ENCODE results near the gene OR14C36.
"Not testable (repeated sequence)": the region's sequence is repeated elsewhere in the genome, so short reads cannot be mapped to it uniquely, and the experiment has no call there.

Gene OR14C36

GRCh38 chr1:248348475-248348874 is at the start of gene OR14C36:
Gene OR14C36, plus strand, starts transcription at chr1:248348775. Its CDS starts 0 bp downstream, at chr1:248348775.
- DNase-seq = no peak

GRCh38 chr1:248303324-248303723 is 45.3 kb upstream of the OR14C36 start, which contains the start of gene OR2T12:
Gene OR2T12, minus strand, starts transcription at chr1:248303424. Its CDS starts 7,846 bp downstream, at chr1:248295578.
- no peak for DNase-seq

DNA sequence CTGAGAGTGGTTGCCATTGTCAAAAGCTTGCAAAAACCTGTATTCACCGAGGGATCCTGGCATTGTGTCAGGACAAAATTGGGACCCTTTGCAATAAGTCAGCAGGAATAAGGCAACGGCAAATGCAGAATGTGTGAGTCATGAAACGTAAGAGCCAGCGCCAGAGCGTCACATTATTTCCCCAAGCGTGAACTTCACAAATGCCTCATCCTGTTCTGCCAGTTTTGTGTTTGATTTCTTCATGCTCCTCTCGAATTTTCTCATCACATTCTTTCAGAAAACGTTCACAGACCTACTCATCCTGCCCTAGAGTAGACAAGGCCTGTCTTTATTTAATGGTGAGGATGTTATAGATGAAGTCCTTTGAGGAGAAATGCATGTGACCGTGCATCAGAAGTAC is 42.9 kb upstream of the OR14C36 start:
- DNase-seq = not testable (repeated sequence)

- DNase-seq = no peak
Measured at GRCh38 chr1:248306103-248306502, 42.5 kb upstream of the OR14C36 start.

- DNase-seq = not testable (repeated sequence)
Measured at GRCh38 chr1:248306740-248307139, 41.8 kb upstream of the OR14C36 start.

DNA sequence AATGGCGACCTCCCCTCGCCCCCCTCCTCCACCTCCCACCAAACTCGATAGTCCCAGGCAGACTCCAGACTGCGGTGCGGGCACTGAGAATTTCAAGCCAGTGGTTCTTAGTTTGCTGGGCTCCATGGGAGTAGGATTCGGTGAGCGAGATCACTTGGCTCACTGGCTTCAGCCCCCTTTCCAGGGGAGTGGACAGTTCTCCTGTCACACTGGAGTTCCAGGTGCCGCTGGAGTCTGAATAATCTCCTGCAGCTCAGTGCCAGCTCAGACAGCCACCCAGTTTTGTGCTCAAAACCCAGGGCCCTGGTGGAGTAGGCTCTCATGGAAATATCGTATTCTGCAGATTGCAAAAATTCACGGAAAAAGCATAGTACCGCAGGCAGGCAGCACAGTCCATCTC is 31.8 kb upstream of the OR14C36 start:
- no peak for DNase-seq

DNA sequence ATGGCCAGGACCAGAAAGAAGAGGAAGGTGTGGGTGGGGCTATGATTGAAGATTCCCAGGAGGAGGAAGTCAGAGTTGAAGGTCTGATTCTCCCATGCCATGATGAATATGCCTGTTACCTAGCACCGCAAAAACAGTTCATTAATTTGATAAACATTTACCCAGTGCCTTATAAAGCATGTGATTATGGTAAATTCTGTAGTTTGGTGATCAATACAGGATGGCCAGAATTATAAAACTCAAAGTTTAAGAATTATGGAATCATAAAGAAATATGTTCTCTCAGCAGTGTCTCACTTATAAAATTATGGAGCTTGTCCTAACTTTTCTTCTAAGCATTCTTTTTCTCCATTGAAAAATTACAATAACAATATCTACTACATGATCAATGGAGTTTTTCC is 24.1 kb upstream of the OR14C36 start, which contains the start of gene OR2M7:
OR2M7 (minus strand) TSS at position 101 of the 400 bp plus-strand sequence; CDS start at position 101, 0 bp downstream.
- DNase-seq = no peak

- DNase-seq = no peak
Measured at GRCh38 chr1:248343451-248343850, 5.1 kb upstream of the OR14C36 start.

DNA sequence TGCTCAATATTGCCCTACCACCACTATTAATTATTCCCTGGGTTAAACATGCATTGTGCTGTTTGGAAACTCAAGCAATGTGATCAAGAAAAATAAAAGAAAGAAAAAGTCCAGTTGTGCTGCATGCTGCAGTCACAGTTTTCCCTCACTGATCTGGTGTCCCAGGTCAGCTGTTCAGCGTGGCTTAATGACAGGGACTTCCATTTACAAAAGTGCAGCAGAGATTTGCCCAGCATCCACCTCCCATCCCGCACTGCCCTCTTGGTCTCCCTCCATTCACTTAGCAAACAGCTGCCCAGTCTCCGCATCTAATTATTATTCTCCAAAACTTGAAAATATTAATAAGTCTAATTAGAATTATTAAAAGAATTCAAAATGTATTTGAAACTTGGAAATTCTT is 10.8 kb downstream of the OR14C36 start:
- DNase-seq = no peak

DNA sequence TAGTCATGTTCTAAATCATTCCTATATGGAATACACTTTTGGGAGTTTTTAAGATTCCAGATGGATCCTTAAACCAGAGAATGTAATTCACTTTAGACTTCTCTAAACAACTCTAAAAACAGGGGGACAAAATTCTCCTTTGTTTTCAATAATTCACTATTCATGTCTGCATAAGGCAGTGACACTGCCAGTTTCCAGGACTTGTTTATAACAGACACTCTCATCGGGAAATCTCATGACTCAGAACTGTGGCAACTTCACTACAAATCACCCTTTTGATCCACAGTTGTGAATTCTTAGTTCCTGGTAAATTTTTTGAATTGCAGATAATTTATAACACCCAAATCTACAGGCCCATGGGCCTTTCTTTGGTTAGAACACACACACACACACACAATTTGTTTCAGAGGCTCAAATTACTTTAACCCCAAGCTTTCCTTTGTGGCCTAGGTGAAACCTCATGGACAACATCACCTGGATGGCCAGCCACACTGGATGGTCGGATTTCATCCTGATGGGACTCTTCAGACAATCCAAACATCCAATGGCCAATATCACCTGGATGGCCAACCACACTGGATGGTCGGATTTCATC is 12.6 kb downstream of the OR14C36 start, which contains the start of gene OR2T4:
OR2T4 (plus strand) TSS at position 545 of the 595 bp plus-strand sequence; CDS start at position 545, 0 bp downstream.
- DNase-seq = no peak

GRCh38 chr1:248366609-248367008 is 18.0 kb downstream of the OR14C36 start:
- no peak for DNase-seq

DNA sequence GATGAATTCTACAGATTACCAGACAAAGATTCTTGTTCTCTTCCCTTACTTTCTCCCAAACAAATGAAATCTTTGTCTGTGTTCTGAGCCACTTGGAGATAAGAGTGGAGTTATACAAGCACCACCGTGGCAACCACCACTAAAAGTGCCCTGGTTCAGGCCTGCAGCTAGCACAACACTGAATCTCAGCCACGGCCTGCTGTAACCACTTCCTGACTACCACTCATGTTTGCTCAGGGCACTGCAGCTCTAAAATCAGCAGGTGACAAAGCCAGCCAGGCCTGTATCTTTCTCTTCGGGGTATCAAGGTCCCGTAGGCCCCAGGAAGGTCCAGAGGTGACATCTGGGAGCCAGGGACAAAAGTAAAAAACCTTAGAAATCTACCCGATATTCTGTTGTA is 23.8 kb downstream of the OR14C36 start:
- DNase-seq = no peak

- DNase-seq = no peak
Measured at GRCh38 chr1:248373761-248374160, 25.2 kb downstream of the OR14C36 start.

DNA sequence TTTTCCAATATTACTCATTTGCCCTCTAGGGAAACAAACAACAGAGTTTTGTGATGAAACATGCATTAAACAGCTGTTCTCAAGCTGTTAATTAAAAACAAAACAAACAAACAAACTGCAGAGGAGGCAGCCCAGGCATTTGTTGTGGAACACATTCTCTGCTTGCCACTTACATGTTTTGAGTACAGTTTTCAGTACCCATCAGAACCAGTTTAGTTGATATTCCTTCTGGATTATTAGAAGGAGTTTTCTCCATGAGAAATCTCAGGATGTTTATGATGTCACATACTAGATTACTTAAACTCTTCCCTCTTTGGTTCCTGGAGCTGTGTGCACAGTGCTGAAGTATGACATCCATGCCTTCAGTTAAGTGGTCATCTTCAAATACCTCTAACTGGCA is 26.9 kb downstream of the OR14C36 start, which contains the start of gene OR2T6:
OR2T6 (plus strand) TSS at position 301 of the 400 bp plus-strand sequence. CDS start 11,863 bp downstream, outside the sequence.
- no peak for DNase-seq

- no peak for DNase-seq
Measured at GRCh38 chr1:248376916-248377315, 28.3 kb downstream of the OR14C36 start.

DNA sequence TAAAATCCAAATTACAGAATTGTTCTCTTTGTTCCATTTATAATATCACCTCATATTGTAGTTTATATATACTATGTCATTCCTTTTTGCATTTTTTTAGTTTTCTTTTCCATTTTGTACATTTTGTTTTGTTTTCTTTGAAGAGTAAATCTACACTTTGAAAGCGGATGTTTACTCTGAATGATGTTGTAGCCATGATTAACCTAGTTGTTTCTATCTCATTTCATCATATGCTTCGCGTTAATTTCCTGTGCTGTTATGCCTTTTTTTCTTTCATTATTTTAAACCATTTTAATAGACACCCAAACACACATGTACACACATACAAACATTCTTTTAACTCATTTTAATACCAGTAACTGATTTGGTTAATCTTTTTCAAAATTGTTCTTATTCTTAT is 32.3 kb downstream of the OR14C36 start:
- no peak for DNase-seq

GRCh38 chr1:248388426-248388825 is 39.9 kb downstream of the OR14C36 start:
- no peak for DNase-seq

DNA sequence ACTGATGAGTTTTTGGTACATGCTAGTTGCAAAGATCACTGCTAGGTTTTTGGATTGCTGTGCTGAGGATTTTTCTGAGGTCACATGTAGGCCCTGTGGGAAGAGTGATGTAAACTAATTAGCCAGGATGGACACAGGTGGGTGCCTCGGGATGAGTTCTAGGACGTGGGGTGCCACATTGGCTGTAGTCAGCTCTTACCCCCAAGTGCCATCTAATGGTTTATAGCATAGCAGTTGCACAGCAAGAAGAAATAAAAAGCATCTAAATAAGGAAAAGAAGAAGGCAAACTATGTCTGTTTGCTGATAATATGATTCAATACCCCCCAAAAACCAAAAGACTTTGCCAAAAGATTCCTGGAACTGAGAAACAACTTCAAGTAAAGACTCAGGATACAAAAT is 44.5 kb downstream of the OR14C36 start:
- no peak for DNase-seq

All from stimulated activated CD4-positive, alpha-beta T cell treated with anti-CD3 and anti-CD28 coated beads, Interleukin-2, amount 100 ng/mL, for 48 hours (primary cell).